ENCODE data around the gene PZP.
"Not testable (repeated sequence)": the region's sequence is repeated elsewhere in the genome, so short reads cannot be mapped to it uniquely, and the experiment has no call there.

The PZP gene

GRCh38 chr12:9180810-9181209 is 27.4 kb downstream of the PZP start:
- no peak for DNase-seq (ENCODE audit: low read depth)

GRCh38 chr12:9179781-9180180 is 28.4 kb downstream of the PZP start:
- no peak for DNase-seq (ENCODE audit: low read depth)

- no peak for DNase-seq (ENCODE audit: low read depth)
Observed at GRCh38 chr12:9169979-9170634, 38.1 kb downstream of the PZP start.

- not testable (repeated sequence) for DNase-seq (ENCODE audit: low read depth)
Observed at GRCh38 chr12:9167345-9167744, 40.9 kb downstream of the PZP start.

GRCh38 chr12:9163392-9163791 is 44.8 kb downstream of the PZP start:
- DNase-seq (ENCODE audit: low read depth) = no peak

- no peak for DNase-seq (ENCODE audit: low read depth)
Observed at GRCh38 chr12:9156119-9156518, 52.1 kb downstream of the PZP start.

GRCh38 chr12:9149372-9149771 is 58.8 kb downstream of the PZP start:
- no peak for DNase-seq (ENCODE audit: low read depth)

- no peak for DNase-seq (ENCODE audit: low read depth)
Observed at GRCh38 chr12:9148926-9149325, 59.3 kb downstream of the PZP start.

GRCh38 chr12:9147461-9147860 is 60.7 kb downstream of the PZP start:
- DNase-seq (ENCODE audit: low read depth) = no peak

GRCh38 chr12:9144730-9145106 is 63.5 kb downstream of the PZP start:
- no peak for DNase-seq (ENCODE audit: low read depth)

- no peak for DNase-seq (ENCODE audit: low read depth)
Observed at GRCh38 chr12:9143929-9144729, 64.1 kb downstream of the PZP start.

- no peak for DNase-seq (ENCODE audit: low read depth)
Observed at GRCh38 chr12:9143137-9143536, 65.1 kb downstream of the PZP start.

- DNase-seq (ENCODE audit: low read depth) = not testable (repeated sequence)
Observed at GRCh38 chr12:9139588-9140290, 68.5 kb downstream of the PZP start.

- DNase-seq (ENCODE audit: low read depth) = no peak
Observed at GRCh38 chr12:9135903-9136310, 72.3 kb downstream of the PZP start.

- DNase-seq (ENCODE audit: low read depth) = no peak
Observed at GRCh38 chr12:9134981-9135628, 73.1 kb downstream of the PZP start.

- no peak for DNase-seq (ENCODE audit: low read depth)
Observed at GRCh38 chr12:9133216-9133916, 74.8 kb downstream of the PZP start.

GRCh38 chr12:9132008-9132535 is 76.1 kb downstream of the PZP start:
- no peak for DNase-seq (ENCODE audit: low read depth)

GRCh38 chr12:9130244-9130643 is 78.0 kb downstream of the PZP start:
- DNase-seq (ENCODE audit: low read depth) = no peak

GRCh38 chr12:9127936-9128663 is 80.1 kb downstream of the PZP start:
- DNase-seq (ENCODE audit: low read depth) = no peak

GRCh38 chr12:9127484-9127883 is 80.7 kb downstream of the PZP start:
- DNase-seq (ENCODE audit: low read depth) = no peak
